ENCODE results near the gene MYD88.

DNA sequence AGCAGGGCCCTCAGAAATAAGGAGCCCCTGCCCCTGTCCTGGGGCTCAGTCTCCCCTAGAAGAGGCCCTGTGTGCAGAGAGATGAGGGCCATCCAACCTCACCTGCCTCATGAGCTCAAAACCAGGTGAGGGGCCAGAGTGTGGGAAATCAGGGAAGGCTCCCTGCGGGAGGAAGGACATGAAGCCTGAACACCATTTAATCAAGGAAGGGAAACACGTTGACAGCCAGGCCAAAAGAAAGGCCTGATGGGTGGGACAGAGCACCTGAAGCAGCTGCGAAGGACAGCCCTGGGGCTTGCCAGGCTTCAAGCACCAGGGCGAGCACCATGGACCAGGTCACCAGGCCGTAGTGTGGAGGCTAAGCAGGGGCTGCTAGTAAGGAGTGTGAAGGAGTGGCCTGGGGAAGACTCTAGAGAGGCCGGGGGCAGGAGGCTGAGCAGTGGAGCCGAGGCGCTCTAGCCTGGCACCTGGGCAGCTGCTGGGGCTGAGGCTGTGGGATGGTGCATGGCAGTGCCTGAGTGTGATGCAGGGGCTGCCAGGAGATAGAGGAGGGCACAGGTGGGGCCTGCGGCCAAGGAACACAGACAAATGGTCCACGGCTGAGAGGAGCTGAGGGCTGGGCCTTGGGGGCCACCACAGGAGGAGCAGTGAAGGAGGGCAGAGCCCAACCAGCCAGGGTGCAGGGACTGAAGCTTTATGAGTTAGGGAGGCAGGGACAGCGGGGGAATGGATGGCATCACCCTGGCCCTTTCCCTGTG lies 17.6 kb upstream of the MYD88 start:
- TF ChIP-seq SMC3 (IDR thresholded peaks at IDR 0.05) (no peak), POLR2A (IDR thresholded peaks at IDR 0.05; ENCODE audit: low read length) (no peak), CHD4 (IDR thresholded peaks at IDR 0.05; ENCODE audit: borderline replicate concordance) (no peak), ESRRA (IDR thresholded peaks at IDR 0.05; ENCODE audit: borderline replicate concordance, low read length) (no peak), FOSL2 (IDR thresholded peaks at IDR 0.05) (no peak), FOSL2 (CRISPR knock-in tag; IDR thresholded peaks at IDR 0.05) (no peak), HOXA7 (CRISPR knock-in tag; IDR thresholded peaks at IDR 0.05) (no peak), KDM1A (IDR thresholded peaks at IDR 0.05; ENCODE audit: low read depth) (no peak), POLR2AphosphoS2 (conservative IDR thresholded peaks at IDR 0.05; ENCODE audit: low read length) (no peak)
- TF ChIP-seq, protein P1, sequence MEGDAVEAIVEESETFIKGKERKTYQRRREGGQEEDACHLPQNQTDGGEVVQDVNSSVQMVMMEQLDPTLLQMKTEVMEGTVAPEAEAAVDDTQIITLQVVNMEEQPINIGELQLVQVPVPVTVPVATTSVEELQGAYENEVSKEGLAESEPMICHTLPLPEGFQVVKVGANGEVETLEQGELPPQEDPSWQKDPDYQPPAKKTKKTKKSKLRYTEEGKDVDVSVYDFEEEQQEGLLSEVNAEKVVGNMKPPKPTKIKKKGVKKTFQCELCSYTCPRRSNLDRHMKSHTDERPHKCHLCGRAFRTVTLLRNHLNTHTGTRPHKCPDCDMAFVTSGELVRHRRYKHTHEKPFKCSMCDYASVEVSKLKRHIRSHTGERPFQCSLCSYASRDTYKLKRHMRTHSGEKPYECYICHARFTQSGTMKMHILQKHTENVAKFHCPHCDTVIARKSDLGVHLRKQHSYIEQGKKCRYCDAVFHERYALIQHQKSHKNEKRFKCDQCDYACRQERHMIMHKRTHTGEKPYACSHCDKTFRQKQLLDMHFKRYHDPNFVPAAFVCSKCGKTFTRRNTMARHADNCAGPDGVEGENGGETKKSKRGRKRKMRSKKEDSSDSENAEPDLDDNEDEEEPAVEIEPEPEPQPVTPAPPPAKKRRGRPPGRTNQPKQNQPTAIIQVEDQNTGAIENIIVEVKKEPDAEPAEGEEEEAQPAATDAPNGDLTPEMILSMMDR (IDR thresholded peaks at IDR 0.05): no peak
- TF ChIP-seq, protein P2, sequence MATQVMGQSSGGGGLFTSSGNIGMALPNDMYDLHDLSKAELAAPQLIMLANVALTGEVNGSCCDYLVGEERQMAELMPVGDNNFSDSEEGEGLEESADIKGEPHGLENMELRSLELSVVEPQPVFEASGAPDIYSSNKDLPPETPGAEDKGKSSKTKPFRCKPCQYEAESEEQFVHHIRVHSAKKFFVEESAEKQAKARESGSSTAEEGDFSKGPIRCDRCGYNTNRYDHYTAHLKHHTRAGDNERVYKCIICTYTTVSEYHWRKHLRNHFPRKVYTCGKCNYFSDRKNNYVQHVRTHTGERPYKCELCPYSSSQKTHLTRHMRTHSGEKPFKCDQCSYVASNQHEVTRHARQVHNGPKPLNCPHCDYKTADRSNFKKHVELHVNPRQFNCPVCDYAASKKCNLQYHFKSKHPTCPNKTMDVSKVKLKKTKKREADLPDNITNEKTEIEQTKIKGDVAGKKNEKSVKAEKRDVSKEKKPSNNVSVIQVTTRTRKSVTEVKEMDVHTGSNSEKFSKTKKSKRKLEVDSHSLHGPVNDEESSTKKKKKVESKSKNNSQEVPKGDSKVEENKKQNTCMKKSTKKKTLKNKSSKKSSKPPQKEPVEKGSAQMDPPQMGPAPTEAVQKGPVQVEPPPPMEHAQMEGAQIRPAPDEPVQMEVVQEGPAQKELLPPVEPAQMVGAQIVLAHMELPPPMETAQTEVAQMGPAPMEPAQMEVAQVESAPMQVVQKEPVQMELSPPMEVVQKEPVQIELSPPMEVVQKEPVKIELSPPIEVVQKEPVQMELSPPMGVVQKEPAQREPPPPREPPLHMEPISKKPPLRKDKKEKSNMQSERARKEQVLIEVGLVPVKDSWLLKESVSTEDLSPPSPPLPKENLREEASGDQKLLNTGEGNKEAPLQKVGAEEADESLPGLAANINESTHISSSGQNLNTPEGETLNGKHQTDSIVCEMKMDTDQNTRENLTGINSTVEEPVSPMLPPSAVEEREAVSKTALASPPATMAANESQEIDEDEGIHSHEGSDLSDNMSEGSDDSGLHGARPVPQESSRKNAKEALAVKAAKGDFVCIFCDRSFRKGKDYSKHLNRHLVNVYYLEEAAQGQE (IDR thresholded peaks at IDR 0.05): no peak
